Right cardiac atrium (tissue), 5 donors: ENCODE measurements around the gene FRMD3. TPM values are rescaled to one million over a fixed set of nuclear protein-coding genes. Genes with fewer than 3 reads are reported as not detected.

Source experiments
- ATAC-seq, 2 donors: fragments of 200-7000 bp; cut with Tn5 transposase; one replicate each; pipeline versions ENCODE4 v1.8.0 to v1.9.1; 2020; ENCODE audit warnings: moderate library complexity in 2 of 2, mild to moderate bottlenecking in 1 of 2
- DNase-seq, 3 donors: peaks; one replicate each; pipeline ENCODE4 v3.0.0-alpha.2; 2020
- H3K27ac ChIP-seq: one replicate; pipeline ENCODE4 v1.5.1; 2013; ENCODE audit warnings: mild to moderate bottlenecking, low read length, control low read depth, moderate library complexity
- H3K27me3 ChIP-seq: one replicate; pipeline ENCODE4 v1.6.1; 2013; ENCODE audit not compliant: control insufficient read depth, insufficient read depth
- H3K4me1 ChIP-seq: one replicate; pipeline ENCODE4 v1.6.1; 2013; ENCODE audit warnings: low read length; ENCODE audit not compliant: control insufficient read depth, insufficient read depth
- H3K4me3 ChIP-seq: one replicate; pipeline ENCODE4 v1.5.1; 2013; ENCODE audit warnings: low read length, control low read depth
- H3K9me3 ChIP-seq: one replicate; pipeline ENCODE4 v1.6.1; 2013; ENCODE audit warnings: low read length; ENCODE audit not compliant: control insufficient read depth
- WGBS: extraction: QIAGEN DNeasy Blood & Tissue Kit; methylation state at CpG from one replicate; pipeline ENCODE4 v1.1.7; 2013; 5-methylcytosine and 5-hydroxymethylcytosine counted together
- intact Hi-C, 4 donors: fragments of 100-400 bp; cut with DNase I; formaldehyde crosslinking; loops; one replicate each; pipeline versions ENCODE4 v1.11.0 to v1.14.0; 2022 to 2023
- long read RNA-seq, 4 donors: library from polyadenylated mRNA; unstranded; transcript quantifications; one replicate each; pipeline ENCODE4 v2.0.0, GENCODE V29; 2020 to 2021
- polyA plus RNA-seq: library from polyadenylated mRNA; stranded (reverse); fragments of 200-250 nt; gene quantifications from one replicate; pipeline ENCODE4 v1.2.3, GENCODE V29; 2013
- total RNA-seq, 4 donors: library from RNA; stranded (reverse); fragmentation: NEBNext Ultra II Directional; extraction: Animal tissue kit (Norgen Biotek cat#: 25700); gene quantifications; one replicate each; pipeline ENCODE4 v1.2.1, GENCODE V29; 2021
- donor health status: healthy with polysubstance abuse.
- donor health status: DM: no; HTN: yes; CAD: no.
- donor health status: DM: no; HTN: no; CAD: no.
- donor health status: DM: no; HTN: yes; CAD: no; lungs with severe emphysema.
- donor health status: DM: yes; HTN: yes; CAD: no.

Gene FRMD3
- total RNA-seq (10 to 100 TPM; 34.3 to 75.1 (median 60.6) TPM), polyA plus RNA-seq (65.7 TPM)
- long read RNA-seq, donor 1, full-length matches to known transcripts, result 25 of 39 reads
- long read RNA-seq, donor 1, partial matches to known transcripts, result 12 of 39 reads
- long read RNA-seq, donor 1, other reads (novel, unspliced or antisense), result 2 of 39 reads
- long read RNA-seq, donor 2, transcript FRMD3-202 (3 exons, 964 nt), result major isoform, 32 of 47 reads
- long read RNA-seq, donor 2, partial matches to known transcripts, result 10 of 47 reads
- long read RNA-seq, donor 2, other reads (novel, unspliced or antisense), result 2 of 47 reads
- long read RNA-seq, donor 3, full-length matches to known transcripts, result 42 of 72 reads
- long read RNA-seq, donor 3, partial matches to known transcripts, result 19 of 72 reads
- long read RNA-seq, donor 3, other reads (novel, unspliced or antisense), result 11 of 72 reads
- long read RNA-seq, donor 4, full-length matches to known transcripts, result 24 of 34 reads
- long read RNA-seq, donor 4, partial matches to known transcripts, result 8 of 34 reads
- long read RNA-seq, donor 4, other reads (novel, unspliced or antisense), result 2 of 34 reads

GRCh38 chr9:83538172-83538889, at the start of gene FRMD3:
TSS of gene FRMD3 (minus strand) at chr9:83538401. CDS start at chr9:83538231, 170 bp downstream.
- peak; percentile 97 to 98 for ATAC-seq
- Histone ChIP-seq H3K9me3 (no peaks in the 10 kb centered on the region), H3K27ac (peak within 1 kb of the TSS; percentile 40), H3K27me3 (no peaks in the 10 kb centered on the region), H3K4me3 (peak within 1 kb of the TSS; percentile 30), H3K4me1 (peaks cover 4% of the 10 kb centered on the region)
- under 1% methylated on average over 85 of the region's 85 CpGs for WGBS
- intact Hi-C loops, result loop anchor here in 3 of 4 donors (5.0 to 10.0 kb wide), 4 partner anchors 194 to 321 kb away; no protein-coding TSS in a partner anchor
- DNase-seq, result peak; percentile 87 to 95 (median 93)

GRCh38 chr9:83584995-83585394, 46.8 kb upstream of the FRMD3 start:
- intact Hi-C loops, result no loop called here
- 87% methylated on average over 4 of the region's 4 CpGs for WGBS
- H3K4me3 ChIP-seq, result no peak overlapping the region
- H3K27ac ChIP-seq, result no peak overlapping the region
- no peaks in the 10 kb centered on the region for H3K9me3 ChIP-seq
- ATAC-seq (no peak), DNase-seq (no peak)
- H3K4me1 ChIP-seq, result no peaks in the 10 kb centered on the region
- H3K27me3 ChIP-seq, result no peaks in the 10 kb centered on the region

- Histone ChIP-seq H3K27me3 (no peaks in the 10 kb centered on the region), H3K27ac (no peak overlapping the region), H3K9me3 (no peaks in the 10 kb centered on the region), H3K4me3 (no peak overlapping the region), H3K4me1 (no peaks in the 10 kb centered on the region)
- intact Hi-C loops, result no loop called here
- WGBS, result 66% methylated on average over 6 of the region's 6 CpGs
- DNase-seq, result peak; percentile 33 to 63 (median 62)
- ATAC-seq, result peak; percentile 71 to 82
These were observed 45.2 kb upstream of the FRMD3 start for GRCh38 chr9:83583151-83584014.

- Histone ChIP-seq H3K9me3 (no peaks in the 10 kb centered on the region), H3K27me3 (no peaks in the 10 kb centered on the region), H3K27ac (no peak overlapping the region), H3K4me3 (no peak overlapping the region), H3K4me1 (no peaks in the 10 kb centered on the region)
- 60% methylated on average over 1 of the region's 1 CpG for WGBS
- DNase-seq, result no peak
- intact Hi-C loops, result no loop called here
- no peak for ATAC-seq
These were observed 43.8 kb upstream of the FRMD3 start for GRCh38 chr9:83582029-83582428.

- ATAC-seq (no peak), DNase-seq (no peak)
- Histone ChIP-seq H3K27ac (no peak overlapping the region), H3K27me3 (no peaks in the 10 kb centered on the region), H3K9me3 (no peaks in the 10 kb centered on the region), H3K4me3 (no peak overlapping the region), H3K4me1 (no peaks in the 10 kb centered on the region)
- intact Hi-C loops, result no loop called here
- 61% methylated on average over 1 of the region's 1 CpG for WGBS
These were observed 36.3 kb upstream of the FRMD3 start for GRCh38 chr9:83574482-83574881.

GRCh38 chr9:83572524-83572923, 34.3 kb upstream of the FRMD3 start:
- 64% methylated on average over 5 of the region's 5 CpGs for WGBS
- ATAC-seq (peak in 1 of 2 donors; percentile 61), DNase-seq (no peak)
- Histone ChIP-seq H3K27me3 (no peaks in the 10 kb centered on the region), H3K27ac (no peak overlapping the region), H3K4me3 (no peak overlapping the region), H3K4me1 (peaks cover 2% of the 10 kb centered on the region), H3K9me3 (no peaks in the 10 kb centered on the region)
- intact Hi-C loops, result no loop called here

- H3K27ac ChIP-seq, result no peak overlapping the region
- H3K4me1 ChIP-seq, result peaks cover 2% of the 10 kb centered on the region
- WGBS, result 61% methylated on average over 1 of the region's 1 CpG
- ATAC-seq (peak; percentile 28 to 82), DNase-seq (no peak)
- no peaks in the 10 kb centered on the region for H3K27me3 ChIP-seq
- intact Hi-C loops, result no loop called here
- no peak overlapping the region for H3K4me3 ChIP-seq
- H3K9me3 ChIP-seq, result no peaks in the 10 kb centered on the region
These were observed 32.2 kb upstream of the FRMD3 start for GRCh38 chr9:83570359-83570758.

- no peak for DNase-seq
- Histone ChIP-seq H3K27ac (no peak overlapping the region), H3K4me1 (peaks cover 2% of the 10 kb centered on the region), H3K27me3 (no peaks in the 10 kb centered on the region), H3K4me3 (no peak overlapping the region), H3K9me3 (no peaks in the 10 kb centered on the region)
- WGBS, result 54% methylated on average over 2 of the region's 2 CpGs
- no peak for ATAC-seq
- intact Hi-C loops, result no loop called here
These were observed 31.1 kb upstream of the FRMD3 start for GRCh38 chr9:83569326-83569725.

- Histone ChIP-seq H3K9me3 (no peaks in the 10 kb centered on the region), H3K4me1 (no peaks in the 10 kb centered on the region), H3K27ac (no peak overlapping the region), H3K27me3 (no peaks in the 10 kb centered on the region), H3K4me3 (no peak overlapping the region)
- intact Hi-C loops, result no loop called here
- WGBS, result 75% methylated on average over 2 of the region's 2 CpGs
- ATAC-seq (no peak), DNase-seq (no peak)
These were observed 25.2 kb upstream of the FRMD3 start for GRCh38 chr9:83563360-83563759.

GRCh38 chr9:83560169-83560826, 22.1 kb upstream of the FRMD3 start:
- Histone ChIP-seq H3K27me3 (no peaks in the 10 kb centered on the region), H3K9me3 (no peaks in the 10 kb centered on the region), H3K4me1 (no peaks in the 10 kb centered on the region), H3K27ac (peak overlapping the region; percentile 81), H3K4me3 (no peak overlapping the region)
- ATAC-seq (peak; percentile 93 to 94), DNase-seq (peak; percentile 58 to 76 (median 65))
- intact Hi-C loops, result no loop called here
- 54% methylated on average over 7 of the region's 7 CpGs for WGBS
